ENCODE results near the gene MEX3B.
"Not testable (repeated sequence)": the region's sequence is repeated elsewhere in the genome, so short reads cannot be mapped to it uniquely, and the experiment has no call there.

MEX3B gene

GRCh38 chr15:82031871-82032270, 13.9 kb downstream of the MEX3B start:
- H3K9me3 ChIP-seq (ENCODE audit: control insufficient read depth, insufficient read depth, low read depth, low read length) = no peaks in the 10 kb centered on the region

GRCh38 chr15:82030176-82030575, 15.6 kb downstream of the MEX3B start:
- no peaks in the 10 kb centered on the region for H3K27me3 ChIP-seq (ENCODE audit: control insufficient read depth, insufficient read depth, low read length)
- no peaks in the 10 kb centered on the region for H3K36me3 ChIP-seq (ENCODE audit: control insufficient read depth, insufficient read depth, low read length)
- no peaks in the 10 kb centered on the region for H3K9me3 ChIP-seq (ENCODE audit: control insufficient read depth, insufficient read depth, low read depth, low read length)
- H3K4me1 ChIP-seq (ENCODE audit: control insufficient read depth, insufficient read depth, low read length) = no peaks in the 10 kb centered on the region
- no peak overlapping the region for H3K4me3 ChIP-seq (ENCODE audit: low read depth, low read length)
- H3K9ac ChIP-seq (ENCODE audit: low read length) = no peak overlapping the region
- no peak overlapping the region for H3K27ac ChIP-seq (ENCODE audit: low read depth, low read length)

More at GRCh38 chr15:82031871-82032270, 13.9 kb downstream of the MEX3B start:
- H3K36me3 ChIP-seq (ENCODE audit: control insufficient read depth, insufficient read depth, low read length) = no peaks in the 10 kb centered on the region
- no peaks in the 10 kb centered on the region for H3K4me1 ChIP-seq (ENCODE audit: control insufficient read depth, insufficient read depth, low read length)
- H3K27ac ChIP-seq (ENCODE audit: low read depth, low read length) = no peak overlapping the region
- no peaks in the 10 kb centered on the region for H3K27me3 ChIP-seq (ENCODE audit: control insufficient read depth, insufficient read depth, low read length)
- H3K4me3 ChIP-seq (ENCODE audit: low read depth, low read length) = no peak overlapping the region
- no peak overlapping the region for H3K9ac ChIP-seq (ENCODE audit: low read length)

GRCh38 chr15:82028163-82028562, 17.7 kb downstream of the MEX3B start:
- not testable (repeated sequence) for H3K27me3 ChIP-seq (ENCODE audit: control insufficient read depth, insufficient read depth, low read length); H3K9ac ChIP-seq (ENCODE audit: low read length); H3K9me3 ChIP-seq (ENCODE audit: control insufficient read depth, insufficient read depth, low read depth, low read length); H3K27ac ChIP-seq (ENCODE audit: low read depth, low read length); H3K4me3 ChIP-seq (ENCODE audit: low read depth, low read length); H3K4me1 ChIP-seq (ENCODE audit: control insufficient read depth, insufficient read depth, low read length); H3K36me3 ChIP-seq (ENCODE audit: control insufficient read depth, insufficient read depth, low read length)

- Histone ChIP-seq H3K4me1 (ENCODE audit: control insufficient read depth, insufficient read depth, low read length) (peaks cover 6% of the 10 kb centered on the region; the same call in 1 of the 2 replicates), H3K27ac (ENCODE audit: low read depth, low read length) (no peak overlapping the region), H3K27me3 (ENCODE audit: control insufficient read depth, insufficient read depth, low read length) (no peaks in the 10 kb centered on the region; the same call in 1 of the 2 replicates)
These were observed 23.8 kb downstream of the MEX3B start for GRCh38 chr15:82021992-82022391.

GRCh38 chr15:82020625-82021394, 25.0 kb downstream of the MEX3B start:
- Histone ChIP-seq H3K9me3 (ENCODE audit: control insufficient read depth, insufficient read depth, low read depth, low read length) (no peaks in the 10 kb centered on the region), H3K4me3 (ENCODE audit: low read depth, low read length) (no peak overlapping the region), H3K9ac (ENCODE audit: low read length) (no peak overlapping the region), H3K36me3 (ENCODE audit: control insufficient read depth, insufficient read depth, low read length) (no peaks in the 10 kb centered on the region), H3K4me1 (ENCODE audit: control insufficient read depth, insufficient read depth, low read length) (peaks cover 6% of the 10 kb centered on the region; the same call in 1 of the 2 replicates), H3K27me3 (ENCODE audit: control insufficient read depth, insufficient read depth, low read length) (no peaks in the 10 kb centered on the region; the same call in 1 of the 2 replicates), H3K27ac (ENCODE audit: low read depth, low read length) (no peak overlapping the region)

More at GRCh38 chr15:82021992-82022391, 23.8 kb downstream of the MEX3B start:
- Histone ChIP-seq H3K9me3 (ENCODE audit: control insufficient read depth, insufficient read depth, low read depth, low read length) (no peaks in the 10 kb centered on the region), H3K36me3 (ENCODE audit: control insufficient read depth, insufficient read depth, low read length) (no peaks in the 10 kb centered on the region), H3K4me3 (ENCODE audit: low read depth, low read length) (no peak overlapping the region), H3K9ac (ENCODE audit: low read length) (no peak overlapping the region)

- Histone ChIP-seq H3K9ac (ENCODE audit: low read length) (no peak overlapping the region), H3K27ac (ENCODE audit: low read depth, low read length) (no peak overlapping the region), H3K36me3 (ENCODE audit: control insufficient read depth, insufficient read depth, low read length) (no peaks in the 10 kb centered on the region)
These were observed 27.6 kb downstream of the MEX3B start for GRCh38 chr15:82018201-82018600.

GRCh38 chr15:82017656-82018055, 28.2 kb downstream of the MEX3B start:
- no peaks in the 10 kb centered on the region for H3K9me3 ChIP-seq (ENCODE audit: control insufficient read depth, insufficient read depth, low read depth, low read length)
- H3K27me3 ChIP-seq (ENCODE audit: control insufficient read depth, insufficient read depth, low read length) = no peaks in the 10 kb centered on the region; the same call in 1 of the 2 replicates
- H3K27ac ChIP-seq (ENCODE audit: low read depth, low read length) = no peak overlapping the region
- no peaks in the 10 kb centered on the region for H3K36me3 ChIP-seq (ENCODE audit: control insufficient read depth, insufficient read depth, low read length)
- no peak overlapping the region for H3K9ac ChIP-seq (ENCODE audit: low read length)
- H3K4me1 ChIP-seq (ENCODE audit: control insufficient read depth, insufficient read depth, low read length) = peaks cover 6% of the 10 kb centered on the region; the same call in 1 of the 2 replicates
- H3K4me3 ChIP-seq (ENCODE audit: low read depth, low read length) = no peak overlapping the region

More at GRCh38 chr15:82018201-82018600, 27.6 kb downstream of the MEX3B start:
- Histone ChIP-seq H3K27me3 (ENCODE audit: control insufficient read depth, insufficient read depth, low read length) (no peaks in the 10 kb centered on the region; the same call in 1 of the 2 replicates), H3K4me3 (ENCODE audit: low read depth, low read length) (no peak overlapping the region), H3K9me3 (ENCODE audit: control insufficient read depth, insufficient read depth, low read depth, low read length) (no peaks in the 10 kb centered on the region), H3K4me1 (ENCODE audit: control insufficient read depth, insufficient read depth, low read length) (peaks cover 6% of the 10 kb centered on the region; the same call in 1 of the 2 replicates)

- no peak overlapping the region for H3K4me3 ChIP-seq (ENCODE audit: low read depth, low read length)
- H3K27ac ChIP-seq (ENCODE audit: low read depth, low read length) = no peak overlapping the region
- no peaks in the 10 kb centered on the region for H3K4me1 ChIP-seq (ENCODE audit: control insufficient read depth, insufficient read depth, low read length)
- H3K27me3 ChIP-seq (ENCODE audit: control insufficient read depth, insufficient read depth, low read length) = no peaks in the 10 kb centered on the region; the same call in 1 of the 2 replicates
- H3K9me3 ChIP-seq (ENCODE audit: control insufficient read depth, insufficient read depth, low read depth, low read length) = peaks cover 7% of the 10 kb centered on the region; the same call in 1 of the 2 replicates
- H3K36me3 ChIP-seq (ENCODE audit: control insufficient read depth, insufficient read depth, low read length) = no peaks in the 10 kb centered on the region
- no peak overlapping the region for H3K9ac ChIP-seq (ENCODE audit: low read length)
These were observed 30.8 kb downstream of the MEX3B start for GRCh38 chr15:82014989-82015388.

- no peak overlapping the region for H3K9ac ChIP-seq (ENCODE audit: low read length)
- no peaks in the 10 kb centered on the region for H3K4me1 ChIP-seq (ENCODE audit: control insufficient read depth, insufficient read depth, low read length)
- no peaks in the 10 kb centered on the region for H3K36me3 ChIP-seq (ENCODE audit: control insufficient read depth, insufficient read depth, low read length)
- H3K27me3 ChIP-seq (ENCODE audit: control insufficient read depth, insufficient read depth, low read length) = no peaks in the 10 kb centered on the region
- no peak overlapping the region for H3K4me3 ChIP-seq (ENCODE audit: low read depth, low read length)
- H3K9me3 ChIP-seq (ENCODE audit: control insufficient read depth, insufficient read depth, low read depth, low read length) = peaks cover 7% of the 10 kb centered on the region; the same call in 1 of the 2 replicates
- H3K27ac ChIP-seq (ENCODE audit: low read depth, low read length) = no peak overlapping the region
These were observed 32.9 kb downstream of the MEX3B start for GRCh38 chr15:82012908-82013307.

GRCh38 chr15:82005239-82005638, 40.6 kb downstream of the MEX3B start:
- Histone ChIP-seq H3K36me3 (ENCODE audit: control insufficient read depth, insufficient read depth, low read length) (no peaks in the 10 kb centered on the region), H3K27me3 (ENCODE audit: control insufficient read depth, insufficient read depth, low read length) (no peaks in the 10 kb centered on the region), H3K9ac (ENCODE audit: low read length) (no peak overlapping the region), H3K4me1 (ENCODE audit: control insufficient read depth, insufficient read depth, low read length) (no peaks in the 10 kb centered on the region), H3K4me3 (ENCODE audit: low read depth, low read length) (no peak overlapping the region), H3K27ac (ENCODE audit: low read depth, low read length) (no peak overlapping the region), H3K9me3 (ENCODE audit: control insufficient read depth, insufficient read depth, low read depth, low read length) (0 out of 2 replicates have a peak, but pooled peaks cover 8% of the 10 kb centered on the region)

GRCh38 chr15:82003916-82004315, 41.9 kb downstream of the MEX3B start:
- Histone ChIP-seq H3K4me1 (ENCODE audit: control insufficient read depth, insufficient read depth, low read length) (no peaks in the 10 kb centered on the region), H3K36me3 (ENCODE audit: control insufficient read depth, insufficient read depth, low read length) (no peaks in the 10 kb centered on the region)

More at GRCh38 chr15:82003916-82004315, 41.9 kb downstream of the MEX3B start:
- Histone ChIP-seq H3K9ac (ENCODE audit: low read length) (no peak overlapping the region), H3K27ac (ENCODE audit: low read depth, low read length) (no peak overlapping the region), H3K27me3 (ENCODE audit: control insufficient read depth, insufficient read depth, low read length) (no peaks in the 10 kb centered on the region), H3K9me3 (ENCODE audit: control insufficient read depth, insufficient read depth, low read depth, low read length) (0 out of 2 replicates have a peak, but pooled peaks cover 8% of the 10 kb centered on the region), H3K4me3 (ENCODE audit: low read depth, low read length) (no peak overlapping the region)

All from HUES6 (cell line).